IPS-NIHi11 (cell line): Measurements from ENCODE around the gene GRIA3.

ENCODE experiments used
- DNase-seq: peaks from one replicate; pipeline ENCODE4 v3.0.0; 2012; ENCODE audit warnings: mixed read lengths, low spot score

The GRIA3 gene

DNA sequence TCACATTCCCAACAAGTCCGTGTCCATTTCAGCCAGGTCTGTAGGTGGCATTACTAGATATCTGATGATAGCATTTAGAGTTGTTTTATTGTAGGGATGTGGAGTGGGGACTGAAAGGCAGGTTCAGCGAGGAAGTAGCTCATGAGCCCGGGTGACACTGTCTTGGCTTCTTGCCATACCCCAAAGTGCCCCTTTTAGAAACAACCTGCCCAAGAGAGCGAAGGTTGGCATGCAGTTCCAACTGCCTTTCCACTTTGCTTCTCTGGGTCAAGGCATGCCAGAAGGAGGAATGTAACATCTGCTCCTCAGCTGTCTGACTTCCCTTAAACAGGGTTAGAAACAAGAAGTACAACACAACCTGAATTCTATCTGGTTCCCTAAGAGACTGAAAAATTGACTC is 9.0 kb downstream of the GRIA3 start:
- no peak for DNase-seq

DNA sequence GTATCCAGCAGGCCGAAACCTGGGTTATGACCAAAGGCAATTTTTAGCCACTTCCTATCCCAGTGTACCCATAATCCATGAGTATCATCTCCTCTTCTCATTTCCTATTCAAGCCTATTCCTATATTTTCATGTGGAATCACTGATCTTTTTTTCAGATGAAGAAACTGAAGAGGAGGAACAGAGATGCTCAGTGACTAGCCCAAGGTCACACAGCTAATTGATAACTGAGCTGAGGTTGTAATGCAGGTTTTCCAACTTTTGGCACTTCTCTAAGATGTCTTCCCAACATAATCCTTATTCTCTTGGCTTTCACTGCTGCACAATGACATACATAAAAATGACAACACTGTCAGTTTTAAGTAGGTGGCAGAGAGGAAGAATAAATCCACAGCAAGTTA is 15.3 kb downstream of the GRIA3 start:
- no peak for DNase-seq

DNA sequence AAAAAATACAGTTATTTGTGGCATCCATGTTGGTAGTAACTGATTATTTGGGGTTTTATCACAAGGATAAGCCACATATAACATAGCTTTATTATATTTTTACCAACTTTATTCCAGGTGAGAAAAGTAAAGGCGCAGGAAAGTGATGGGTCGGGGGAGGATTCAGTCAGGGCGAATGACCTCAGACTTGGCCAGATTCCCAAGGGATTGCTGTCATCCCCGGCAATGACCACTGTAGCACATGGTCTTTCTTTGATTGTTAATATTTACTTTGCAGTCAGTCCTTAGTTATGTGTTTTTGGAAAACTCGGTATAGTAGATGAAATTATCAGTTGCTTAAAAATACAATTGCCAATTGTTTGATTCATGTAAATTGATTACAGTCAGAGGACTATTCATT is 17.6 kb downstream of the GRIA3 start:
- no peak for DNase-seq

DNA sequence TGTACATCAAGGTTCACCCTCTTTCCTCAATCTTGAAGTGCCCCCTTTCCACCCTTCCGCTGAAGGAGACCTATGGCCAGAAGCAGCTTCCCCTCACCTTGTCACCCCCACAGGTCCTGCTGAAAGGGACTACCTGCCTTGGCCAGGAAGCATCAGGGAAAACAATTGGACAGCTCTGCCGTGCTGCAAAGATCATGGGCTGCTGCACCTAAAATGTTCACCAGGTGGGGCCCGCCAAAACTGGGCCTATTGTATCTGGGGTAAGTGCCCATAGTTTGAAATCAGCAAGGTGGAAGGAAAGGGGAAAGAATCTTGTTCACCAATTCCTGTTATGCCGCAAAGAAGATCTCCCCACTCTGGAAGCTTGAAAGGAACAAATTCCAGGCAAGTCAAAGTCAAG is 18.4 kb downstream of the GRIA3 start:
- DNase-seq = no peak

DNA sequence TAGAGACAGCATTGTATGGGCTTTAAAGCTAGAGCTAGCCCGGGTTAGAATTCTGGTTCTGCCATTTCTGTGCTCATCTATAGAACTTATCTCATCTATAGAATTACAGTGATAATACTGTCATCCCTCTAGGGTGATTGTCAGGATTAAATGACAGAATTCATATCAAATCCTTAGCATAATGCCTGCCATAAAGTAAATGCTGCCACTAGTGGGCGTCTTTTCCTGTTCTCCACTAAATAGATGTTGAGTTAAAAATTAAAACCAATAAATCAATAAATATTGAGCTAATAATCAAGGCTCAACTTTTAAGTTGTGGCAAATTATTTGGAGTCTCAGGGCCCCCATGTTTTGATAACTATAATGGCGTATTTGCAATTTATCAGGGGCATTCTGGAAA is 19.7 kb downstream of the GRIA3 start:
- no peak for DNase-seq

DNA sequence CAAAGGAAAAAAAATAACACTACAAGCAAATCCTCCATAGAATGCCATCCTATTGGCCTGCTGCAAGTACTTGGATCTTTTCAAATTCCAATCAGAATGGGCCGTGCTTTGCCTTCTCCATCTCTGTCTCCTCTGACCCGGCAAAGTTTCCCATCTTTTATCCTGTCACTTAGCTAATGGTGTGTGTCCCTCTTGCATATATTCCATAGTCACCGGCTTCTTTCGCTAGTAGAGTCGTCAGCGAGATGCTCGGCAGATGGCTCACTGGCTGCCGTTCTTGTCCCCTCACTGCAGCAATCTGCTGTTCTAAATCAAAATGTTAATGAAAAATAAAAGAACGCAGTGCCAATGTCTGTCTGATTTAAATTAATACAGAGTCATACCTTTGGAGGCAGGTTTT is 22.1 kb downstream of the GRIA3 start:
- DNase-seq = no peak

DNA sequence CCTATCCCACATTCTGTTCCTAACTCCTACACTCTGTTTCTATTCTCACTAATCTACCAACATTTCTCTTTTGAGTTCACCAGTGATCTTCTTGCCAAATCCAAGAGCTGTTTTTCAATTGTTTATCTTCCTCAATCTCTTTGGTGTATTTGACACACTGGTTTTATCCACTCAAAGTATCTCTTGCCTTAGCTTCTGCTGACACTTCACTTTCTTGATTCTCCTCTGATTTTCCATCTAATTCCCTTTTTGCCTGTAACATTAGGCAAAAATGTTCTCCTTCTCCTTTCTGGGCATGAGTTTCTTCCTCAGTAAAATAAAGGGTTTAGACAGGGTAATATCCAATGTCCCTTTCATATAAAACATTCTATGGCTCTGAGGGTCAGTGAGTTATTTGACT is 26.2 kb downstream of the GRIA3 start:
- DNase-seq = no peak

DNA sequence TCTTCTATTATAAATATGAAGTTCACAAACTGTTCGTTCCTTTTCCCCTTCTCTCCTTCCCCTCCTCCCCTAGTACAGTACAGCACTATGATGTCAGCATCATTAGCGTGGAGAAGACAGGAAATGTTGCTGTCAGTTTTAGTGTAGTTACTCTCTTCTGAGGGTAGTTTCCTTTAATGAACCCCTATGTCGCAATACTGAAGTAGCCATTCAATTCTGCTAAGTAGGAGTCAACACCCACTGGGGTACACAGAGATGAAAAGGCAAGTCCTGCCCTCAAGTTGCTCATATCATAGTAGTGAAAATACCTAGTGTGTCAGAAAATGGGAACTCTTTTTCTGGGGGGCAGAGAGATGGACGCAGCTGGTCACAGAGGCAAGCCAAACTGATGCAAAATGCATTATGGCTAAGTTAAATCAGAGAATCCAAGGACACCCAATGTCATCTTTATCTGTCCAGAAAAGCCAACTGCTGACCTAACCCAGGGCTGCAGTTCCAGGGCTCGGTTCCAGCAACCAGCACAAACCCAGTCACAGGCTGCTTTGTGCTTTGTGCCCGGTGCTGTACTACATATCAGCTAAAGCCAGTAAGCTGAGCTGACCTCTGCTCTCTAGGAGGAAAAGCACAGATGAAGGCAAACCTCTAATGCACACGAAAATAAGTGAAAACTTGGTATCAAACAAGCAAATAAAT is 31.5 kb downstream of the GRIA3 start:
- DNase-seq = no peak

DNA sequence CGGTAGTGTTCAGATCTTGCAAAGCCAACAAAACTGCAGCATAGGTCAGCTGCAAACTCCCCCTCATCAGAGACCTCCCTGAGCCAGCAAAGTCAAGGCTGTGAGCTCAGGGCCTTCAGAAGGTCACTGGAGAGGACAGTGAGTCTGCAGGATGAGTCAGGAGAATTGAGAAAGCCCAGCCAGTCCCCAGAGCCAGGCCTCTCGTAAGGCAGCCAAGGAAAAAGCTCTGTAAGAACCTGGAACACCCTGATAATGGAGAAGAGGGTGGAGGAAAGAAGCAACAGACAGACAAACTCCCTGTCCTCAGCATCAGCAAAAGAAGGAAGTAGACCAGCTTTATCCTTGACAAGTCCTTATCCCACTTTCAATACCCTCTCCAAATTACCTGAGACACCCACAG is 33.0 kb downstream of the GRIA3 start:
- DNase-seq = no peak

DNA sequence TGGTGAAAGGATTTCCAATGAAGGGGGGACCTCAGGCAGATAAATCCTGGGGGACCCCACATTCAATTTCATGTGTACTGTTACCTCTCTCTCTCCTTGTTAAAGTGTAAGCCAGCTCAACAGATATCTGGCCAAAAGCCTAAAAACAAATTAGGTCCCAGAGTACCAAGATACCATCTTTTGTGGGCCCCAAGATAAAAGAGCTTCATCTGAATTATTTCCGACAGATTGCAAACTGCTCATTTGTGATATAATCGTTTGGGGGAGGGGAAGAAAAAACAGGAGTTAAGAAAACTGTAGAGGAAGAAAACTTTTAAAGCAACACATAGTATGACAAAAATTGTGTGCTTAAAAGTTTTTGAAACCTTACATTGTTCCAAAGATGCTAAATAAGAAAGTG is 33.6 kb downstream of the GRIA3 start:
- no peak for DNase-seq

DNA sequence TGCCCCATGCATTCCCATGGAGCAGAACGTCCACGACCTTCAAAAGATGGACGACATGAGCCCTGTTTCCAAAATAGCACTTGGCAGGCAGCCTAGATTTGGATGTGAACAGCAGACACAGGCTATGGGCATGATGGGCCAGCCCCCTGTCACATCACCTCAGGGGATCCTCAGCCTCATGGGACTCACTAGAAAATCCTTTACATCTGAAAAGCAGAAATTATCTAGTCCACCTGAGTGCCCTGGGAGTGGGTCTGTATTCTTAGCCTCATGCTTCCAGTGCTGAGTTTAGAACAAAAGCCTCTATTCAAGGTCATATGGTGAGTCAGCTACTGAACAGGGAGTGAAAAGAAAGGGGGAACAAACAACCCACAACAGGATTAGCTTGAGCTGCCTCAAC is 35.8 kb downstream of the GRIA3 start:
- DNase-seq = peak; percentile 5

DNA sequence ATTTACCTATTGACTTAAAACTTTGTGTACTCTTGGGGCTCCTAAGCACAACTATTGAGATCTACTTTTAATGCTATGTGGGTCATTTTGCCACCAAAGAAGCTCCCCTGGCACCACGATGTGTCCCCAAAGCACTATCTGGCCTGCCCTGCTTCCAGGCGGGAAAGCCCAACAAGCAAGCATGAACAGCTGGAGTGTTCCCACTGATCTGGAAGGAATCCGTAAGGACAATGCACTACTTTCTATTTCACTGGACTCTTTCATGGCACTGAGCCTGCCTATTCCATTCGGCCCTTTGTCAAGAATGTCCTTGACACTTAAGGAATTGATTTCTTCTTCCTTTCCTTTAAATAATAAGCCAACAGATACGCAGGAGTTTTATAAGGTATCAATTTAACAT is 38.8 kb downstream of the GRIA3 start:
- no peak for DNase-seq

DNA sequence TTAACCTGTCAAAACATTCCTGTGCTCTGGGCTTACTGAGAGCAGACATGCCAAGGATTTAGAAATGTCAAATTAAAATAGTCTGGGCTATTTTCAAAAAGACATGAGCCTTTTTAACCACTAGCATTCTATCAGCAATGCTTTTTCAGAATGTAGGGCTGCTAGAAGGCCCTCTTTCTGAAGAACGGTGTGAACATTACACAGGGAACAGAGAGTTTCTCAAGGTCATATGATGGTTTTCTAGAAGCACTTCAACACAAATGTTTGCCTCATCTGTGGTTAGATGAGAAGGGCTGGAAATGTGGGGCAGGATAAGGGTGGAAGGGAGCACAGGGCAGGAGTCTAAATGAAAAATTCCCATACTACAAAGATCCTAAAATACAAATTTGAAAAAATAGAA is 39.3 kb downstream of the GRIA3 start:
- no peak for DNase-seq

DNA sequence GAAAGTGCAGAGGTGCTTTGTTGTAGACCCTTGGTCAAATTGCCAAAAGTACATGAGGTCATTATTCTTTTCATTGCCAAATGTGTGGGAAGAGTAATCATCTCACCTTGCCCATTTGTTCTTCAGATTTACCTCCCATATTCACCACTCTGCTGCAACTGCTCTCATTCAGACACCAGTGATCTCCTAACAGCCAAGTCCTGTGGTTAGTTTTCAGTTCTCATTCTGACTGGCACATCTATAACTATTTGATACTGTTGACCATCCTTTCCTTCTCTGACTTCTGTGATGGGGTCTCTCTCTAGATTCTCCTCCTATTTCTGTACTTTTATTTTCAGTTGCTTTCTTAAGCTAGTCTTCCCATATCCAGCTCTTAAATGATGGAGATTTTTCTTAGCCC is 39.8 kb downstream of the GRIA3 start:
- no peak for DNase-seq

DNA sequence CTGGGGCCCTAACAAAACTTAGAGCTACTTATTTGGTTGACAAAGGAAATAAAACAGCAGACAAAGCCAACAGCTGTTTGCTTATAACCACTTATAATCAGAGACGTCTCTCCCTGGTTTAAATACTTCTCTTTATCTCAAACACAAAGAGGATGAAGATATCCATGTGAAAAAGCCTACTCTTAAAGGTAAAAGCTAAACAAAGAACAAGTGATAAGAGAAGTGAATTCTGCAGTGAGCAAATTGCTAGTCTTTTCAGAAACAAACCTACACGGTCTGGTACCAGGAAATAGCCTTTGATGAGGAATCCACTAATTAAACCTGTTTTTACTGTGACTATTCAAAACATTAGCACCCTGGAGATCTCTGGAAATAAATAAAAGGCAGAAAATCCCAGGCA is 46.7 kb downstream of the GRIA3 start:
- DNase-seq = peak; percentile 3

DNA sequence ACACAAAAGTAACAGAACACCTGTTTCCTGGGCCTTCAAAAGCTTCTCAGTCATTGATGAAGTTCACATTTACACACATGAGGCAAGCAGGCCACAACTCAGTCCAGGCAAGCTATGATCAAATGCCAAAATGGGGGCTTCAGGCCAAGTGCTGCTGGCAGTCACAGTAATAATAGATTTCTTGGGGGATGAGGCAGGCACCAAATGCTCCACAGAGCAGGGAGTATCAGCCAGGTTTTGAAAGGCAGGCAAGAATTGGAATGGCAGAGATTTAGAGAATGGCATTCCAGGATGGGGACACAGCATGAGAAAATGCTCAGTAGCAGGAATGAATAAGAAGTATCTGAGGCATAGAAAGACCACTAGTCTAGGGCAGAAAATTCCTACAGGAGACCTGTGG is 52.8 kb downstream of the GRIA3 start:
- no peak for DNase-seq

DNA sequence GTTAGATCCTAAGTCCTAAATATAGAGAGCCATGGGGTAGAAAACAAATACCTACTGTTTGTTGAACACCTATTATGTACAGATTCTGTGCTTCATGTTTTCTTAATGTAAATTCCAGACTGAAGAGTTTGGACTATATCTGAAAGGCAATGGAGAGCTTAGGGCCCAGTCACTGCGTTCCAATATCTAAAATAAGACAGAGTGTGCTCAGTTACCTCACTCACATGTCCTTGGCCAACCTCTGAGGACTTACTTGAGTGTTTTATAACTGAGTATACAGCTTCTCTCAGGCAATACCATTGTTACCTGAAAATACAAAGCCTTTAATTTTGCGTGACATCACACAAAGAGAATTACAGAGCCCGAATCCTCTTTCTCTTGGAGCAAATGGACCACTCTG is 53.2 kb downstream of the GRIA3 start:
- no peak for DNase-seq

DNA sequence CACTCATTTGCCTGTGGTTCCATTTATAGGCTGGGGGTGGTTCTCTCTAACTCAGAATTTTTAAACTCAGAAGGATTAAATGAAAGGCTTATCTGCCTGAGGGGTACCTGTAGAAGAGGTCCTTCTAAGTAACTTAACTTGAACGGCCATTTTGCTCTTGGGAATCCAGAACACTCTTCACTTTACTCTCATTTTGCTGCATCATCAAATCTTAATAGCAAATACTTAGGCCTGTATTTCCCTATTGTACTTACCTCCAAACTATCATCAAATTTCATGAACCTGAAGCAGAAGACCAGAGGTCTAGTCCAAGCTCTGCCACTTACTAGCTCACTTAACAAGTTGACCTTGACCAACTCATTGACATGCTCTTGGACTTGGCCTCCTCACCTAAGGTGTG is 70.4 kb downstream of the GRIA3 start:
- no peak for DNase-seq

DNA sequence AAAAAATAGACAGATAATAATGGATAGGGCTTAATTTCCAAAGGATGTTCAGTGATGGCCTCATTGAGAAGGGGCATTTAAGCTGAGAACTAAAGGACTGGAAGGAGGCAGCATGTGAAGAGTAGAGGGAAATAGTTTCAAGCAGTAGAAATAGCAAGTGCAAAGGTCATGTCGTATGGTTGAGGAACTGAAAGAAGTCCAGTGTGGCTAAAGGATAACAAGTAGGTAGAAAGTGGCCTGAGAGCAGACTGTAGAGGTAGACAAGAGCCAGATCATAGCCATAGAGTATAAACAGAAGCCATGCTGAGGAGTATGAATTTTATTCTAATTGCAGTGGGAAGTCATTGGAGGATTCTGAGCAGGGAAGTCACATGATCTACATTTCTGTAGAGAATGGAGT is 72.3 kb downstream of the GRIA3 start:
- DNase-seq = no peak

DNA sequence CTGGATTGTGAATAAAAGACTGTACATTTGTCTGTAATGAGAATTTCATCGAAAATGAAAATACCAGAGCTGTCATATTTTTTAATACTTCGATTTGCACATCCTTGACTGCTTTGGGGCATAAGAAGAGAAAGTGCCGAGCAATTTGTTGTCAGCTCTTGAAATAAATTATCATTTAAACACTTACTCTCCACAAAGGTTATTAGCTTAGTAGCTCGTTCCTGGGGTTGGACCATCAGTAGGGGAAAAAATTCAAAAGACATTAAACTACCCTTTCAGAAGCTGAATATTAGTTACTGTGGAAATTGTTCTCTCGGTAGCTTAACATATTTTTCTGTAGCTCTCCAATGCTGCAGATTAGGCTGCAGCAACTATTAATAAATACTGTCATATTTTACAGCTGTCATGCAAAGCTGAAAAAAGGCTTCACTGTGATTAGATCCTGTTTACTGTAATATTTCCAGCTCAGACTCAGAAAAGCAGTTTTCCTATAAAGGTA is 76.9 kb downstream of the GRIA3 start:
- no peak for DNase-seq

DNA sequence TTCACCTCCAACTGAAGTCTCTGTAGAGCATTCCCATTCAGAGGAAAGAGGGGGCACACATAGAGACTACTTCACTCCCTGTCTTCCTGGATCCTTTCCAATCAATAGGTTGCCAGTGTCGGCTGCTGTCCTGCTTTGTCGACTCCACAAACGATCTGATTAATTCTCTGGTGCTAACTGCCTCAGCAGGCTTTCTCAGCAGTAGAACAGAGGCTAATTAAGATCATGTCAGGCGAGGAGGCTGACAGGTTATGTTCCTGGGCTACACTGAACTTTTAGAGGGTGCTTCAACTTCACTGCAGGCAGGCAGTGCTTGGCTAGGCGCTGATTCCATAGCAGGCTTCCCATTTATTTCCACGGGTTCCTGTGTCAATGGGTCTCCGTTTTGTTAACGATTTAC is 79.2 kb downstream of the GRIA3 start:
- no peak for DNase-seq

DNA sequence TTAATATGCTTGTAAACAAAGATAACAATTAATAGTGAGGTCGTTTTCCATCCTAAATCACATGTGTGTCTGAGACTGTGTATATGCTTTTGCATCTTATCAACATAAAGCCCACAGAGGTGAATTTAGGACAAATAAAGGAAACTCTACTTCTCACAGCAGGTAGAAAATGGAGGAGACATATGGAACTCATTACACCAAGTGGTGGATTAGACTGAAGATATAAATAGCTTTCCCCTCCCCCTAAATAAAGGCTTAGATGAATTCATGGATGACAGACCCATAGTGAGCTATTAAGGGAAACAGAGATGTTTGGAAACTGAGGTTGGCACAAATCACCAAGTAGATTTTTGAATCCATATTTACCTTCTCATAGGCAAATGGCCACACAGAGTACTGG is 79.7 kb downstream of the GRIA3 start:
- no peak for DNase-seq

DNA sequence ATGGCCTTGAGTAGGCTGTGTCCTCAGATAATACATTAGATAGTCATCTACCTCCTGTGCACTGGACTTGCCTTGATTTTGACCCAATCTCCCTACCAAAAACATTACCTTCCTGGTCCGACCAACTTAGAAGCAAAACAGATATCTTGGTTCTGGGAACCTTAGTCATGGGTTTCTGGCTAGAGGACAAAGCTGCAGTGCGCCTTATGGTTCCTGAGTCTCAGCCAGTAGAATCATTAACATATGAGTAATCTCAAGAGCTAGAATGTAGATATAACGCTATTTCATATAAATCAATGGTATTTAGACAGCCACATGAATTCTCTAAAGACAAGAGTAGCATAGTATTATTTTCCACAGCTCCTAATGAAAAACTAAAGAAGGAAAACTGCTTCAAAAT is 83.1 kb downstream of the GRIA3 start:
- DNase-seq = no peak

DNA sequence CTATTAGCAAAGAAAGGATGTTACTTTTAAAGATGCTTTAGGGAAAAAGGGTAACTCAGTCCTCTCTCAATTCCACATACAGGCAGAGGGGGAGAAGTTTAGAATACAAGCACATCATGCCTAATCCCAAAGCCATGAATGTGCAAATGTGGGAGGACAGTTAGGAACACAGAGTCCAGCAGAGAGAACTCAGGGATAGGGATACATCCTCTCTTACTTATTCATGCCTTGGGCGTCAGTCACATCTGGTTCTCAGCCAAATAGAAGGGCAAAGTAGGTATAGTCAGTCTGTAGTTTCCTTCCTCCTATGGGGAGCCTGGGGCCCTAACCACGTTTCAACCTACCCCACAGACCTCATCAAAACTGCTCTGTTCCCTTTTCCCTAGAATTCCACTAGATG is 87.8 kb downstream of the GRIA3 start:
- no peak for DNase-seq

DNA sequence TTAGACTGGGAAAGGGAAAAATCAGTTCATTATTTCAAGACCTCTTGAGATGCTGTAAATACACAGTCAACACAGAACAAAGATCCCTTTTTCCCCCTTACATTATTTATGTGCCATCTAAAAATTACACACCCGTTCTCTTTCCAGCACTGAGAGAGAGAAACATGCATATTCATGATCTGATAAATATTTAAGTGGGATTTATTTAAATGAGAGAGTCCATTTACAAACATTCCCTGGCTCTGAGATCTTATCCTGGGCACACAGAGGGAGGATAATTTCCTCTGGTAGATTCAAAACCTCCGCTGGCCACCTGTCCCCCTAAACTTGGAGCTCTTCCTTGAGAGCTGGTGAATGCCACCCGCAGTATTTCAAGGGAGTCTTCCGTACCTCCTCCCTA is 88.6 kb downstream of the GRIA3 start:
- DNase-seq = no peak
